SK-N-MC (cell line): ENCODE data around the gene APBA1.

Source experiments
- DNase-seq: peaks from one replicate; pipeline ENCODE4 v3.0.0-alpha.2; 2011; ENCODE audit warnings: low read depth, low spot score
- H3K27ac ChIP-seq: fragments of 200-600 bp; sonication (generic); 2 replicates; pipeline ENCODE4 v1.5.1; 2016; ENCODE audit warnings: mixed run types
- H3K36me3 ChIP-seq: fragments of 200-600 bp; sonication (generic); 2 replicates; pipeline ENCODE4 v1.6.1; 2017; ENCODE audit warnings: antibody characterized with exemption, low read length, mixed read lengths; ENCODE audit not compliant: insufficient read depth
- H3K4me3 ChIP-seq: fragments of 200-600 bp; sonication (generic); 2 replicates; pipeline ENCODE4 v1.5.1; 2016
- H3K9ac ChIP-seq: fragments of 200-600 bp; sonication (generic); 2 replicates; pipeline ENCODE4 v1.8.0; 2017; ENCODE audit warnings: mixed run types, mixed read lengths; ENCODE audit not compliant: insufficient read length
- H3K9me3 ChIP-seq: fragments of 200-600 bp; sonication (generic); 2 replicates; pipeline ENCODE4 v1.6.1; 2017; ENCODE audit warnings: low read depth, mild to moderate bottlenecking, antibody characterized with exemption, low read length, moderate library complexity, mixed read lengths
- EZH2 ChIP-seq: fragments of 200-600 bp; sonication (generic); IDR thresholded peaks from one replicate; pipeline ENCODE4 v1.6.1; 2017; ENCODE audit warnings: antibody characterized with exemption
- FOXP2 ChIP-seq: optimal IDR thresholded peaks from 2 replicates; pipeline ENCODE3; 2011; ENCODE audit warnings: mild to moderate bottlenecking, moderate library complexity; ENCODE audit not compliant: insufficient read depth; ENCODE audit errors: extremely low read length, control extremely low read depth
- POLR2AphosphoS5 ChIP-seq: IDR thresholded peaks from 2 replicates; pipeline ENCODE4 v1.6.1; 2012; ENCODE audit warnings: mild to moderate bottlenecking, low read depth, low read length, borderline replicate concordance

Gene APBA1

GRCh38 chr9:69430206-69430605, 242.0 kb downstream of the APBA1 start:
- H3K36me3 ChIP-seq, result no peaks in the 10 kb centered on the region
- no peak overlapping the region for H3K4me3 ChIP-seq
- no peak overlapping the region for H3K9ac ChIP-seq
- no peaks in the 10 kb centered on the region for H3K9me3 ChIP-seq
- H3K27ac ChIP-seq, result no peak overlapping the region
- TF ChIP-seq EZH2 (no peak), POLR2AphosphoS5 (no peak), FOXP2 (no peak)
- DNase-seq, result no peak

- Histone ChIP-seq H3K27ac (no peak overlapping the region), H3K36me3 (no peaks in the 10 kb centered on the region)
- no peak for TF ChIP-seq EZH2
- no peak for TF ChIP-seq POLR2AphosphoS5
- TF ChIP-seq FOXP2, result no peak
These were observed 242.9 kb downstream of the APBA1 start for GRCh38 chr9:69429281-69429680.

DNA sequence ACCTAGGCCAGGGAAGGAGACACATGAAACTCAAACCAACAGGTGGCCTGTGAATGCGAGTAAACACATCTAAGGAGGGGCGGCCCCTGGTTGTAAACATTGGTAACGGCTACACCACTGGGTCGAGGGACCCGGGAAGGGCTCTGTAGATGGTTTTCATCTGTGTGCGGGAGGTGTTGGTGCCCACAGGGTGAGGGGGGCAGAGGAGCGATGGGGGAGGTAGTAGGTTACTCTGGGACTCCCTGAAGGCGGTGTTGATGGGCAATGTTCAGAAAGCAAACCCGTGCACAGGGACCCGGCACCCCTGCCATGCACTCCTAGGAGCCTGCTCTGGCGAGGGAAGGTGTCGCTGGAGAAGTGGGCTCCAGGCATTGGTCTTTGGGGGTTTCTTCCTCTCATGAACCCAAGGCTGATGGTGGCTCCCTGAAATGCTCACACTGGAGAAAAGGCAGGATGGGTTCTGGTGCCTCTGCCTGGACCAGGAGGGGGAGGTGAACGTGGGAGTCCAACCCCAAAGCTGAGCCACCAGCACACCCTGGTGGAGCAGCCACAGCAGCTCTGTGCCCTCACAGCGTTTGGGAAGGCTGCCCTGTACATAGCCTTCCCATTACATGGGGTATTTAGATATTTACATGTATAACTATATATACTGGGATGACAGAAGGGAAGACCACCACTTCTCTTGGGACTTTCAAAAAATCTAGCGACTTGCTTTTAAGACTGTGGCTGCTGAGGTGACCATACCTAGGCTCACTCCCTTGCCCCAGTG, 244.0 kb downstream of the APBA1 start:
- Histone ChIP-seq H3K36me3 (no peaks in the 10 kb centered on the region), H3K4me3 (no peak overlapping the region), H3K9me3 (no peaks in the 10 kb centered on the region), H3K27ac (no peak overlapping the region), H3K9ac (no peak overlapping the region)
- no peak for DNase-seq
- TF ChIP-seq FOXP2, result no peak
- no peak for TF ChIP-seq POLR2AphosphoS5
- no peak for TF ChIP-seq EZH2

More at GRCh38 chr9:69429281-69429680, 242.9 kb downstream of the APBA1 start:
- Histone ChIP-seq H3K9me3 (no peaks in the 10 kb centered on the region), H3K4me3 (no peak overlapping the region), H3K9ac (no peak overlapping the region)
- DNase-seq, result no peak

DNA sequence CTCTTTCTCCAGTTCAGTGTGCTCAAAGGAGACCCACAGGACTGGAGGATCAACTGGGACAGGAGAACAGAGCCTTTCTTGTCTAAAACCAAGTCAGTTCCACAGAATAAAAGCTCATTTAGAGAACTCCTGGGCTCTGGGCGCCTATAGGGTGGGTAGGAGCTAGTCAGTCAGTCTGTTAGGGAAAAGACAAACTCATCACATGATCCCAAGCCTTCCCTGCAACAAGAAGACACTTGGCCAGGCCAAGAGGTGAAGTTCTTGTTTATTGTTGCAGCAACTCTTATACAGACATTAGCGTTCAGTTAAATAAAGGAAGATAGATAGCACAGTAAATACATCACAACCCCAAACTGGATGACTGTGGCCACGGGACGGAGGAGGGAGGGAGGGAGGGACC, 244.9 kb downstream of the APBA1 start:
- no peaks in the 10 kb centered on the region for H3K36me3 ChIP-seq
- no peak for TF ChIP-seq EZH2
- no peak for TF ChIP-seq FOXP2
- TF ChIP-seq POLR2AphosphoS5, result no peak

DNA sequence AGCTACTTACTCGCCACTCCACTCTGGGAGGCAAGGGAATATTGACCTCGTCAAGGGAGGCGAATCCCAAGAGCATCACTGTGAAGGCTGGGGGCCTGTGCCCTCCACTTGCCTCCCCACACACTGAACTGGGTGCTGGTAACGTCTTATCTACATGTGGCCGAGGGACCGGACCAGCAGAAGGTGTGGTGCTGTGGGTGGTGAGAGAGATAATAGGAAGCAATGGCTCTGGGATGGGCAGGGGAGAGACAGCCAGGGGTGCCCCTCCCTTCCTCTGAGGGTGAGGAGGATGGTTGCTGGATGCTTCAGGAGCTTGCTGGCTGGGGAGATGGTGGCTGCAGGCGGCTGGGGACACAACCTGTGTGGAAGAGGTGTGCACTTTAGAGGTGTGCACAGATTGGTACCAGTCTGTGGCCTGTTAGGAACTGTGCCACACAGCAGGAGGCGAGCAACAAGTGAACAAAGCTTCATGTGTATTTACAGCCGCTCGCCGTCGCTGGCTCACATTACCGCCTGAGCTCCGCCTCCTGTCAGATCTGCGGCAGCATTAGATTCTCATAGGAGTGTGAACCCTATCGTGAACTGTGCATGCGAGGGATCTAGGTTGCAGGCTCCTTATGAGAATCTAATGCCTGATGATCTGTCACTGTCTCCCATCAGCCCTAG, 246.9 kb downstream of the APBA1 start:
- Histone ChIP-seq H3K9me3 (no peaks in the 10 kb centered on the region), H3K27ac (no peak overlapping the region), H3K4me3 (no peak overlapping the region), H3K9ac (no peak overlapping the region), H3K36me3 (no peaks in the 10 kb centered on the region)
- DNase-seq, result no peak
- TF ChIP-seq EZH2, result no peak
- no peak for TF ChIP-seq FOXP2
- no peak for TF ChIP-seq POLR2AphosphoS5

More for the DNA sequence above, 244.9 kb downstream of the APBA1 start:
- Histone ChIP-seq H3K9me3 (no peaks in the 10 kb centered on the region), H3K27ac (no peak overlapping the region), H3K4me3 (no peak overlapping the region), H3K9ac (no peak overlapping the region)
- DNase-seq, result no peak

- H3K36me3 ChIP-seq, result no peaks in the 10 kb centered on the region
- no peak overlapping the region for H3K4me3 ChIP-seq
- no peak overlapping the region for H3K27ac ChIP-seq
- DNase-seq, result no peak
- TF ChIP-seq POLR2AphosphoS5, result no peak
- TF ChIP-seq EZH2, result no peak
- no peak for TF ChIP-seq FOXP2
- no peaks in the 10 kb centered on the region for H3K9me3 ChIP-seq
- no peak overlapping the region for H3K9ac ChIP-seq
These were observed 250.0 kb downstream of the APBA1 start for GRCh38 chr9:69421908-69422801.

- Histone ChIP-seq H3K4me3 (no peak overlapping the region), H3K27ac (no peak overlapping the region), H3K9me3 (no peaks in the 10 kb centered on the region), H3K36me3 (no peaks in the 10 kb centered on the region), H3K9ac (no peak overlapping the region)
- no peak for DNase-seq
- TF ChIP-seq POLR2AphosphoS5 (no peak), FOXP2 (no peak), EZH2 (no peak)
These were observed 251.4 kb downstream of the APBA1 start for GRCh38 chr9:69420611-69421270.

DNA sequence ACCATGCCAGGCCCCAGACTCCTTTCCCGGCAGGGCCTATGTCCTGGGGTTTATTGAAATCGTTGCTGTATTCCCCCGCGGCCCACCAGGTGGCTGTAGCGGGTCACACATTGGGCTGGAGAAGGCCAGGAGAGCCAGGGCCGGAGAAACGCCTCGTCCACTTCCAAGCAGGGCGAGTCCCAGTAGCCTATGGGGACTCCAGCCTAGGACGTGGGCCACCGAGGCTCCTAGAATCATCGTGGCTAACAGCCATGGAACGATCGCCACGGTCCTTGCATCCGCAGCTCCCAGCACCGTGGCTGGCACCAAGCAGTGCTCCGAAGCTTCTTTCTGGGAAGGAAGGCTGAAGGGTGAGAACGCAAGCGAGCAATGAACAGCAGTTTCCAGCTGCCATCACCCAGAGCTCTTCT, 259.4 kb downstream of the APBA1 start:
- Histone ChIP-seq H3K9ac (no peak overlapping the region), H3K27ac (no peak overlapping the region), H3K9me3 (no peaks in the 10 kb centered on the region), H3K36me3 (no peaks in the 10 kb centered on the region), H3K4me3 (no peak overlapping the region)
- no peak for DNase-seq
- TF ChIP-seq EZH2, result no peak
- no peak for TF ChIP-seq POLR2AphosphoS5
- no peak for TF ChIP-seq FOXP2
